Neural progenitor cell (in vitro differentiated cells): ENCODE measurements around the gene FAM13C. TPM values are rescaled to one million over a fixed set of nuclear protein-coding genes. Genes with fewer than 3 reads are reported as not detected.

Source experiments
- DNase-seq: peaks from one replicate; pipeline ENCODE4 v3.0.0-alpha.2; 2016; ENCODE audit warnings: low spot score
- H2AFZ ChIP-seq: fragments of 200-600 bp; sonication (generic); replicated peaks from 2 replicates; pipeline ENCODE4 v1.6.1; 2016; ENCODE audit warnings: antibody characterized with exemption
- H3F3A ChIP-seq: fragments of 200-600 bp; sonication (generic); 2 replicates; pipeline ENCODE4 v1.6.1; 2016; ENCODE audit warnings: antibody characterized with exemption, low read depth
- H3K27ac ChIP-seq: fragments of 200-600 bp; sonication (generic); 2 replicates; pipeline ENCODE4 v1.5.1; 2016; ENCODE audit warnings: mild to moderate bottlenecking
- H3K27me3 ChIP-seq: fragments of 200-600 bp; sonication (generic); 2 replicates; pipeline ENCODE4 v1.6.1; 2016; ENCODE audit warnings: mild to moderate bottlenecking, moderate library complexity
- H3K36me3 ChIP-seq: fragments of 200-600 bp; sonication (generic); 2 replicates; pipeline ENCODE4 v1.5.1; 2016
- H3K4me1 ChIP-seq: fragments of 200-600 bp; sonication (generic); 2 replicates; pipeline ENCODE4 v1.6.1; 2016; ENCODE audit warnings: mixed run types
- H3K4me2 ChIP-seq: fragments of 200-600 bp; sonication (generic); 2 replicates; pipeline ENCODE4 v1.6.1; 2016
- H3K4me3 ChIP-seq: fragments of 200-600 bp; sonication (generic); 2 replicates; pipeline ENCODE4 v1.5.1; 2016
- H3K79me2 ChIP-seq: fragments of 200-600 bp; sonication (generic); 2 replicates; pipeline ENCODE4 v1.6.1; 2016; ENCODE audit warnings: low read depth
- H3K9ac ChIP-seq: fragments of 200-600 bp; sonication (generic); 2 replicates; pipeline ENCODE4 v1.6.1; 2016
- H3K9me3 ChIP-seq: fragments of 200-600 bp; sonication (generic); 2 replicates; pipeline ENCODE4 v1.5.1; 2016; ENCODE audit warnings: low read depth
- H4K20me1 ChIP-seq: fragments of 200-600 bp; sonication (generic); 2 replicates; pipeline ENCODE4 v1.6.1; 2016; ENCODE audit warnings: low read depth
- H3K27ac Mint-ChIP-seq: 3 replicates; pipeline ENCODE4 v1.8.0; 2021; ENCODE audit warnings: mixed read lengths
- H3K27me3 Mint-ChIP-seq: 2 replicates; pipeline ENCODE4 v1.8.0; 2022; ENCODE audit warnings: low read depth, mild to moderate bottlenecking, inconsistent platforms, moderate library complexity, mixed read lengths; ENCODE audit not compliant: insufficient read depth
- H3K36me3 Mint-ChIP-seq: 3 replicates; pipeline ENCODE4 v1.8.0; 2021; ENCODE audit warnings: mixed read lengths
- H3K4me1 Mint-ChIP-seq: 3 replicates; pipeline ENCODE4 v1.8.0; 2021; ENCODE audit warnings: mixed read lengths
- H3K4me3 Mint-ChIP-seq: 3 replicates; pipeline ENCODE4 v1.8.0; 2021; ENCODE audit warnings: mild to moderate bottlenecking, moderate library complexity, mixed read lengths
- H3K9me3 Mint-ChIP-seq: 3 replicates; pipeline ENCODE4 v1.8.0; 2020; ENCODE audit warnings: mixed read lengths
- EZH2 ChIP-seq: fragments of 200-600 bp; sonication (generic); IDR thresholded peaks from 2 replicates; pipeline ENCODE4 v1.6.1; 2017; ENCODE audit warnings: antibody characterized with exemption, mild to moderate bottlenecking, moderate library complexity
- EZH2phosphoT487 ChIP-seq: fragments of 200-600 bp; sonication (generic); IDR thresholded peaks from 2 replicates; pipeline ENCODE4 v1.6.1; 2017; ENCODE audit warnings: antibody characterized with exemption
- total RNA-seq: library from RNA; depleted of rRNA; stranded (reverse); fragments of >200 nt; gene quantifications from 2 replicates; pipeline ENCODE4 v1.2.3, GENCODE V29; 2015; ENCODE audit warnings: low replicate concordance
- TF ChIP-seq, protein P1 (sequence below): fragments of 200-600 bp; sonication (generic); IDR thresholded peaks from 2 replicates; pipeline ENCODE4 v1.5.1; 2017; ENCODE audit warnings: antibody characterized with exemption, mild to moderate bottlenecking

Gene FAM13C
- total RNA-seq, 1 donor from 2014 or later = 3.1 TPM

DNA sequence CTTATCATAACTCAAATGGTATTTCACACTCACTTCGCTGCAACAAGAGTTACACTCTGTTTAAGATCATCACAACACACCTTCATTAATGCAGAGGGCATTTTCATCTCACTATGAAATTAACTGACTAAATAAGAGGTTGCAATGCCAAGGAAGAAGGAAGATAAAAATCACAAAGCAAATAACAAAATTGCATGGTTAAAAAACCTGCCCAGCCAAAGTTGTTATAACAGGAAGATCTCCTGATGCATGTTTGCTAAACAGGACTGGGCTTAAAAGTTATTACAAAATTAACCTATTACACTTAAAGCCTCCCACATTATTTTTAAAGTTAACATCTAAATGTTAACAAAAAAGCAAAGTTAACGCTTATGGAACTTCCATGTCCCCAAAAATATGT lies 11.8 kb downstream of the FAM13C start:
- no peaks in the 10 kb centered on the region for H3K9me3 Mint-ChIP-seq
- H3F3A ChIP-seq = no peaks in the 10 kb centered on the region
- TF ChIP-seq EZH2phosphoT487 = no peak
- TF ChIP-seq, protein P1, sequence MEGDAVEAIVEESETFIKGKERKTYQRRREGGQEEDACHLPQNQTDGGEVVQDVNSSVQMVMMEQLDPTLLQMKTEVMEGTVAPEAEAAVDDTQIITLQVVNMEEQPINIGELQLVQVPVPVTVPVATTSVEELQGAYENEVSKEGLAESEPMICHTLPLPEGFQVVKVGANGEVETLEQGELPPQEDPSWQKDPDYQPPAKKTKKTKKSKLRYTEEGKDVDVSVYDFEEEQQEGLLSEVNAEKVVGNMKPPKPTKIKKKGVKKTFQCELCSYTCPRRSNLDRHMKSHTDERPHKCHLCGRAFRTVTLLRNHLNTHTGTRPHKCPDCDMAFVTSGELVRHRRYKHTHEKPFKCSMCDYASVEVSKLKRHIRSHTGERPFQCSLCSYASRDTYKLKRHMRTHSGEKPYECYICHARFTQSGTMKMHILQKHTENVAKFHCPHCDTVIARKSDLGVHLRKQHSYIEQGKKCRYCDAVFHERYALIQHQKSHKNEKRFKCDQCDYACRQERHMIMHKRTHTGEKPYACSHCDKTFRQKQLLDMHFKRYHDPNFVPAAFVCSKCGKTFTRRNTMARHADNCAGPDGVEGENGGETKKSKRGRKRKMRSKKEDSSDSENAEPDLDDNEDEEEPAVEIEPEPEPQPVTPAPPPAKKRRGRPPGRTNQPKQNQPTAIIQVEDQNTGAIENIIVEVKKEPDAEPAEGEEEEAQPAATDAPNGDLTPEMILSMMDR = no peak
- TF ChIP-seq EZH2 = no peak
- no peaks in the 10 kb centered on the region for H3K9me3 ChIP-seq
- no peaks in the 10 kb centered on the region for H3K36me3 Mint-ChIP-seq
- H3K36me3 ChIP-seq = no peaks in the 10 kb centered on the region
- H3K4me3 ChIP-seq = no peak overlapping the region
- no peaks in the 10 kb centered on the region for H4K20me1 ChIP-seq
- no peaks in the 10 kb centered on the region for H3K4me1 Mint-ChIP-seq
- H3K4me3 Mint-ChIP-seq = no peak overlapping the region
- H2AFZ ChIP-seq = no peak overlapping the region
- no peaks in the 10 kb centered on the region for H3K79me2 ChIP-seq
- H3K9ac ChIP-seq = no peak overlapping the region
- H3K4me1 ChIP-seq = no peaks in the 10 kb centered on the region
- no peak overlapping the region for H3K27ac ChIP-seq
- no peak for DNase-seq
- no peak overlapping the region for H3K27ac Mint-ChIP-seq
- H3K27me3 Mint-ChIP-seq = no peaks in the 10 kb centered on the region
- no peak overlapping the region for H3K4me2 ChIP-seq
- no peaks in the 10 kb centered on the region for H3K27me3 ChIP-seq

DNA sequence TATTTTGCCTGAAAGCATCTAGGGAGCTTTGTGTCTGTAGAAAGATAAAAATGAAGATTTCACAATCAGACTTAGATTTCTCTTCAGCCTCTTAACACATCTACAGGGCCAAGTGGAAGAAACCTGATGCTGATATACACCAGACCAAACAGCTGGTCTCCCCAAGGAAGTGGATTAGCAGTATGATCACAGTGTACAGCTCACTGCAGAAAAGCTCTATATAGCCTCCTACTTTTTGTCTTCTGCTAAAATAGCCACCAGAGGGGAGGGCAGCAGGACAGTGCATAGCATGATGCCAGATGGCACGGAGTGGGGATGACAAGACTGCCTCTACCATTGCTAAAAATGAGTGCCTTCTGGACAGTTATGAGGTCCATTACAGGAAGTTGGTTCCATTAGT lies 16.0 kb downstream of the FAM13C start:
- H3K4me3 Mint-ChIP-seq = no peak overlapping the region
- H3K9ac ChIP-seq = no peak overlapping the region
- no peak for DNase-seq
- peaks cover 8% of the 10 kb centered on the region for H3K4me1 Mint-ChIP-seq
- peaks cover 2% of the 10 kb centered on the region for H3K9me3 Mint-ChIP-seq
- no peaks in the 10 kb centered on the region for H3F3A ChIP-seq
- no peaks in the 10 kb centered on the region for H4K20me1 ChIP-seq
- no peaks in the 10 kb centered on the region for H3K36me3 ChIP-seq
- H2AFZ ChIP-seq = no peak overlapping the region
- H3K27ac Mint-ChIP-seq = no peak overlapping the region
- H3K9me3 ChIP-seq = no peaks in the 10 kb centered on the region
- no peaks in the 10 kb centered on the region for H3K27me3 ChIP-seq
- no peak overlapping the region for H3K4me3 ChIP-seq
- TF ChIP-seq EZH2 (no peak), EZH2phosphoT487 (no peak)
- TF ChIP-seq, protein P1 = no peak
- H3K4me2 ChIP-seq = no peak overlapping the region
- no peaks in the 10 kb centered on the region for H3K79me2 ChIP-seq
- H3K27ac ChIP-seq = no peak overlapping the region
- peaks cover 17% of the 10 kb centered on the region for H3K4me1 ChIP-seq
- H3K36me3 Mint-ChIP-seq = peaks cover 2% of the 10 kb centered on the region
- no peaks in the 10 kb centered on the region for H3K27me3 Mint-ChIP-seq

DNA sequence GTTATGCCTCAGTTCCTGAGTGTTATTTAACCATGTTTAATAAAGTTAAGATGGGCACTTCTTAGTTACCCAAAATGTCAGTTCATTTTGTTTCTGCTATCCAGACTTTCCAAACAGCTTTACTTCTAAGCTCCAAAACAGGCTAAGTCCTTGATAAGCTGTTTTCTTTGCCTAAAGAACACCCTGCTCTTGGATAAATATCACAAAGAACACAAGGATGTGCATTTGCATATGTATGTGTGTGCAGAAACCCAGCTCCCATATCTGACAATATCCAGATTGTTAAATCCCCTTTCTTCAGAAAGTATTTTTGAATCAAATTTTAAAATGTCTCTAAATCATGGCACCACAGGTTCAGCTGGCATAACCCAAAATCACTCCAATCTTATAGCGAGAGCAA lies 19.6 kb downstream of the FAM13C start:
- H3K4me1 ChIP-seq = peaks cover 22% of the 10 kb centered on the region
- H3F3A ChIP-seq = no peaks in the 10 kb centered on the region
- no peak for DNase-seq
- H3K27me3 ChIP-seq = no peaks in the 10 kb centered on the region
- H3K36me3 Mint-ChIP-seq = peaks cover 2% of the 10 kb centered on the region
- no peaks in the 10 kb centered on the region for H3K9me3 ChIP-seq
- no peak overlapping the region for H3K4me3 ChIP-seq
- no peak overlapping the region for H3K4me3 Mint-ChIP-seq
- no peak overlapping the region for H3K27ac Mint-ChIP-seq
- peaks cover 2% of the 10 kb centered on the region for H3K9me3 Mint-ChIP-seq
- no peak overlapping the region for H3K27ac ChIP-seq
- no peaks in the 10 kb centered on the region for H4K20me1 ChIP-seq
- H3K4me1 Mint-ChIP-seq = peaks cover 12% of the 10 kb centered on the region
- no peak overlapping the region for H3K4me2 ChIP-seq
- no peaks in the 10 kb centered on the region for H3K27me3 Mint-ChIP-seq
- no peak overlapping the region for H3K9ac ChIP-seq
- H3K36me3 ChIP-seq = no peaks in the 10 kb centered on the region
- TF ChIP-seq EZH2phosphoT487 (no peak), EZH2 (no peak)
- TF ChIP-seq, protein P1 = no peak
- H2AFZ ChIP-seq = no peak overlapping the region
- H3K79me2 ChIP-seq = no peaks in the 10 kb centered on the region

DNA sequence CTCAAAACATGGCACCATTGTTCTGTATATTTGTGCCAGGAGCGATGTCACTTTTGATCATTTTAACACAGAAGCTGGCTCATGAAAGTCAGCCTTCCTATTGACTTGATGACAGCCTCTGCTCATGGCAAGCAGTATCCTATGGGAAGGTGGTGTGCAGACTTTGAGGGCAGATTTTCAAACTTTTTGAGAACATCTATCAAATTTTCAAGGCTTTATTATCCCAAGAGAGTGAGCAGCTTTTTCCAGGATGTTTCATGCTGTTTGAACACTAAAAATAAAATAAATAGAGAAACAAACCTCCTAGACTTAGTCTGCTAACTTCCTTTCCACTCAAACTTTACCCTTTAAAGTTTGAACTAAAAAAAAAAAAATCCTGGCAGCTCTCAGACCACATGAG lies 20.3 kb downstream of the FAM13C start:
- H3K9me3 Mint-ChIP-seq = peaks cover 2% of the 10 kb centered on the region
- Histone ChIP-seq H3K36me3 (no peaks in the 10 kb centered on the region), H3K4me3 (no peak overlapping the region), H3K9me3 (no peaks in the 10 kb centered on the region), H3K27ac (no peak overlapping the region), H2AFZ (no peak overlapping the region), H3K79me2 (no peaks in the 10 kb centered on the region), H3F3A (no peaks in the 10 kb centered on the region), H3K27me3 (no peaks in the 10 kb centered on the region), H3K4me1 (peaks cover 25% of the 10 kb centered on the region), H3K4me2 (no peak overlapping the region), H3K9ac (no peak overlapping the region), H4K20me1 (no peaks in the 10 kb centered on the region)
- peaks cover 2% of the 10 kb centered on the region for H3K36me3 Mint-ChIP-seq
- no peak for DNase-seq
- no peak for TF ChIP-seq EZH2phosphoT487
- TF ChIP-seq EZH2 = no peak
- TF ChIP-seq, protein P1 = no peak
- H3K4me1 Mint-ChIP-seq = peaks cover 12% of the 10 kb centered on the region
- no peak overlapping the region for H3K4me3 Mint-ChIP-seq
- no peak overlapping the region for H3K27ac Mint-ChIP-seq
- no peaks in the 10 kb centered on the region for H3K27me3 Mint-ChIP-seq
